ENCODE results near the gene CAMK2N1.

The CAMK2N1 gene

GRCh38 chr1:20465187-20465586 lies 20.8 kb downstream of the CAMK2N1 start:
- Histone ChIP-seq H3K4ac (ENCODE audit: low read depth, low read length) (no peak overlapping the region), H3K4me1 (ENCODE audit: control insufficient read depth in 1 of 2, insufficient read depth in 2 of 2, low read length in 2 of 2) (no peaks in the 10 kb centered on the region), H4K91ac (ENCODE audit: low read depth, low read length) (no peak overlapping the region), H3K9me3 (ENCODE audit: insufficient read depth, low read depth, low read length) (peaks cover 11% of the 10 kb centered on the region), H3K79me1 (ENCODE audit: low read length) (no peaks in the 10 kb centered on the region), H2AK5ac (ENCODE audit: low read length) (no peak overlapping the region), H2BK5ac (ENCODE audit: low read depth, low read length, poor library complexity) (no peak overlapping the region), H3K4me2 (ENCODE audit: low read length) (no peak overlapping the region), H3K9ac (ENCODE audit: low read length) (no peak overlapping the region), H3K18ac (ENCODE audit: low read length) (no peak overlapping the region), H3K27me3 (ENCODE audit: insufficient read depth, low read length) (no peaks in the 10 kb centered on the region), H3K79me2 (ENCODE audit: control insufficient read depth, insufficient read depth, low read length, poor library complexity) (no peaks in the 10 kb centered on the region), H4K8ac (ENCODE audit: low read depth, low read length) (no peak overlapping the region), H2BK12ac (ENCODE audit: low read length) (no peak overlapping the region), H2BK120ac (ENCODE audit: insufficient read depth, low read length, poor library complexity) (no peak overlapping the region), H3K4me3 (ENCODE audit: low read depth, low read length) (no peak overlapping the region), H3K14ac (ENCODE audit: low read length) (no peak overlapping the region), H3K27ac (ENCODE audit: low read depth, low read length) (no peak overlapping the region), H3K36me3 (ENCODE audit: control insufficient read depth in 1 of 2, insufficient read depth in 2 of 2, low read length in 2 of 2) (no peaks in the 10 kb centered on the region), H3K23ac (ENCODE audit: low read length) (no peak overlapping the region), H2AFZ (ENCODE audit: insufficient read depth, low read length, poor library complexity) (no peak overlapping the region), H4K12ac (ENCODE audit: low read depth, low read length) (no peak overlapping the region)
- DNase-seq, result no peak
- no CpG with 5 or more reads among the region's 5 CpGs for WGBS (ENCODE audit: extremely low coverage, insufficient coverage, insufficient read length)

- H3K4me1 ChIP-seq (ENCODE audit: control insufficient read depth in 1 of 2, insufficient read depth in 2 of 2, low read length in 2 of 2), result no peaks in the 10 kb centered on the region
- no peaks in the 10 kb centered on the region for H3K27me3 ChIP-seq (ENCODE audit: insufficient read depth, low read length)
- H3K4me3 ChIP-seq (ENCODE audit: low read depth, low read length), result no peak overlapping the region
- H4K12ac ChIP-seq (ENCODE audit: low read depth, low read length), result no peak overlapping the region
- no peak overlapping the region for H3K9ac ChIP-seq (ENCODE audit: low read length)
- no CpG with 5 or more reads among the region's 1 CpG for WGBS (ENCODE audit: extremely low coverage, insufficient coverage, insufficient read length)
- H2BK5ac ChIP-seq (ENCODE audit: low read depth, low read length, poor library complexity), result no peak overlapping the region
- no peak overlapping the region for H3K14ac ChIP-seq (ENCODE audit: low read length)
- H3K36me3 ChIP-seq (ENCODE audit: control insufficient read depth in 1 of 2, insufficient read depth in 2 of 2, low read length in 2 of 2), result no peaks in the 10 kb centered on the region
- no peak overlapping the region for H3K4ac ChIP-seq (ENCODE audit: low read depth, low read length)
- no peak overlapping the region for H3K18ac ChIP-seq (ENCODE audit: low read length)
- no peak overlapping the region for H3K27ac ChIP-seq (ENCODE audit: low read depth, low read length)
- H3K79me1 ChIP-seq (ENCODE audit: low read length), result no peaks in the 10 kb centered on the region
- H4K91ac ChIP-seq (ENCODE audit: low read depth, low read length), result no peak overlapping the region
- H3K23ac ChIP-seq (ENCODE audit: low read length), result no peak overlapping the region
- no peak overlapping the region for H4K8ac ChIP-seq (ENCODE audit: low read depth, low read length)
- H2BK12ac ChIP-seq (ENCODE audit: low read length), result no peak overlapping the region
- H2BK120ac ChIP-seq (ENCODE audit: insufficient read depth, low read length, poor library complexity), result no peak overlapping the region
- no peaks in the 10 kb centered on the region for H3K79me2 ChIP-seq (ENCODE audit: control insufficient read depth, insufficient read depth, low read length, poor library complexity)
- H2AFZ ChIP-seq (ENCODE audit: insufficient read depth, low read length, poor library complexity), result no peak overlapping the region
- peaks cover 11% of the 10 kb centered on the region for H3K9me3 ChIP-seq (ENCODE audit: insufficient read depth, low read depth, low read length)
- H2AK5ac ChIP-seq (ENCODE audit: low read length), result no peak overlapping the region
- DNase-seq, result no peak
- H3K4me2 ChIP-seq (ENCODE audit: low read length), result no peak overlapping the region
Measured at GRCh38 chr1:20463502-20463901, 22.5 kb downstream of the CAMK2N1 start.

GRCh38 chr1:20462397-20462796 lies 23.6 kb downstream of the CAMK2N1 start:
- Histone ChIP-seq H2BK5ac (ENCODE audit: low read depth, low read length, poor library complexity) (no peak overlapping the region), H3K79me1 (ENCODE audit: low read length) (no peaks in the 10 kb centered on the region), H3K36me3 (ENCODE audit: control insufficient read depth in 1 of 2, insufficient read depth in 2 of 2, low read length in 2 of 2) (no peaks in the 10 kb centered on the region), H2AK5ac (ENCODE audit: low read length) (no peak overlapping the region), H4K8ac (ENCODE audit: low read depth, low read length) (no peak overlapping the region), H3K4ac (ENCODE audit: low read depth, low read length) (no peak overlapping the region), H3K23ac (ENCODE audit: low read length) (no peak overlapping the region), H3K4me2 (ENCODE audit: low read length) (no peak overlapping the region), H3K27me3 (ENCODE audit: insufficient read depth, low read length) (no peaks in the 10 kb centered on the region), H3K18ac (ENCODE audit: low read length) (no peak overlapping the region), H2BK120ac (ENCODE audit: insufficient read depth, low read length, poor library complexity) (no peak overlapping the region), H4K12ac (ENCODE audit: low read depth, low read length) (no peak overlapping the region), H3K14ac (ENCODE audit: low read length) (no peak overlapping the region), H2BK12ac (ENCODE audit: low read length) (no peak overlapping the region), H4K91ac (ENCODE audit: low read depth, low read length) (no peak overlapping the region), H3K79me2 (ENCODE audit: control insufficient read depth, insufficient read depth, low read length, poor library complexity) (no peaks in the 10 kb centered on the region), H3K4me3 (ENCODE audit: low read depth, low read length) (no peak overlapping the region), H3K27ac (ENCODE audit: low read depth, low read length) (no peak overlapping the region), H2AFZ (ENCODE audit: insufficient read depth, low read length, poor library complexity) (no peak overlapping the region), H3K9ac (ENCODE audit: low read length) (no peak overlapping the region), H3K4me1 (ENCODE audit: control insufficient read depth in 1 of 2, insufficient read depth in 2 of 2, low read length in 2 of 2) (no peaks in the 10 kb centered on the region), H3K9me3 (ENCODE audit: insufficient read depth, low read depth, low read length) (peaks cover 11% of the 10 kb centered on the region)
- no peak for DNase-seq
- no CpG with 5 or more reads among the region's 3 CpGs for WGBS (ENCODE audit: extremely low coverage, insufficient coverage, insufficient read length)

- H3K14ac ChIP-seq (ENCODE audit: low read length), result no peak overlapping the region
- no peak overlapping the region for H2AK5ac ChIP-seq (ENCODE audit: low read length)
- H2BK12ac ChIP-seq (ENCODE audit: low read length), result no peak overlapping the region
- H3K79me2 ChIP-seq (ENCODE audit: control insufficient read depth, insufficient read depth, low read length, poor library complexity), result no peaks in the 10 kb centered on the region
- no peak overlapping the region for H3K18ac ChIP-seq (ENCODE audit: low read length)
- no peaks in the 10 kb centered on the region for H3K4me1 ChIP-seq (ENCODE audit: control insufficient read depth in 1 of 2, insufficient read depth in 2 of 2, low read length in 2 of 2)
- no peak overlapping the region for H3K27ac ChIP-seq (ENCODE audit: low read depth, low read length)
- no peaks in the 10 kb centered on the region for H3K27me3 ChIP-seq (ENCODE audit: insufficient read depth, low read length)
- no CpG with 5 or more reads among the region's 2 CpGs for WGBS (ENCODE audit: extremely low coverage, insufficient coverage, insufficient read length)
- no peak overlapping the region for H4K12ac ChIP-seq (ENCODE audit: low read depth, low read length)
- H2AFZ ChIP-seq (ENCODE audit: insufficient read depth, low read length, poor library complexity), result no peak overlapping the region
- H3K4ac ChIP-seq (ENCODE audit: low read depth, low read length), result no peak overlapping the region
- no peaks in the 10 kb centered on the region for H3K79me1 ChIP-seq (ENCODE audit: low read length)
- H2BK120ac ChIP-seq (ENCODE audit: insufficient read depth, low read length, poor library complexity), result no peak overlapping the region
- H4K91ac ChIP-seq (ENCODE audit: low read depth, low read length), result no peak overlapping the region
- H3K4me3 ChIP-seq (ENCODE audit: low read depth, low read length), result no peak overlapping the region
- no peak overlapping the region for H2BK5ac ChIP-seq (ENCODE audit: low read depth, low read length, poor library complexity)
- peaks cover 13% of the 10 kb centered on the region for H3K9me3 ChIP-seq (ENCODE audit: insufficient read depth, low read depth, low read length)
- no peak overlapping the region for H3K9ac ChIP-seq (ENCODE audit: low read length)
- no peak for DNase-seq
- H3K23ac ChIP-seq (ENCODE audit: low read length), result no peak overlapping the region
- H3K36me3 ChIP-seq (ENCODE audit: control insufficient read depth in 1 of 2, insufficient read depth in 2 of 2, low read length in 2 of 2), result no peaks in the 10 kb centered on the region
- H4K8ac ChIP-seq (ENCODE audit: low read depth, low read length), result no peak overlapping the region
- H3K4me2 ChIP-seq (ENCODE audit: low read length), result no peak overlapping the region
Measured at GRCh38 chr1:20458717-20459116, 27.3 kb downstream of the CAMK2N1 start.

All from trophoblast cell (in vitro differentiated cells and primary cell).